Activated naive CD8-positive, alpha-beta T cell treated with anti-CD3 and anti-CD28 coated beads, Interleukin-2, amount 50 U/mL, for 16 hours (primary cell): ENCODE data around the gene SMARCC2.
"Not testable (repeated sequence)": the region's sequence is repeated elsewhere in the genome, so short reads cannot be mapped to it uniquely, and the experiment has no call there.

ENCODE experiments used
- DNase-seq: peaks from one replicate; pipeline ENCODE4 v3.0.0-alpha.2; 2020; ENCODE audit warnings: low read depth, low spot score

SMARCC2 gene

DNA sequence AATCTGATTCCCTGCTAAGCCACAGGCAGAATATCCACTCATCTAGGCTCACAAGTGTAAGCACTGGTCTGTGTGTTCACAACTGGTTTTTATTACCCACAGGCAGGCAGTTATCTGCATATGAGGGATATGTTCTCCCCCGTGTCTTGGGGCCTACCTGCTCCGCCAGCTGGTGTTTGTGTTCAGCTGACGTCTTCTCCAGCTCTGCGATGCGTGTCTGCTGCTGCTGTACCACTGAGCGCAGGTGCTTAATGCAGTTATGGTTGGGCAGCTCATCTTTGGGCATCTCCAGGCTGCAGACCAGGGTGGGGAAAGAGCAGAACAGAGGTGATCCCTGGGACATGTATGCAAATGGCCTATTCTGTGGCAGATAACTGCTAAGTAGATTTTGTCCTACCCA, 18.7 kb upstream of the SMARCC2 start:
- no peak for DNase-seq

DNA sequence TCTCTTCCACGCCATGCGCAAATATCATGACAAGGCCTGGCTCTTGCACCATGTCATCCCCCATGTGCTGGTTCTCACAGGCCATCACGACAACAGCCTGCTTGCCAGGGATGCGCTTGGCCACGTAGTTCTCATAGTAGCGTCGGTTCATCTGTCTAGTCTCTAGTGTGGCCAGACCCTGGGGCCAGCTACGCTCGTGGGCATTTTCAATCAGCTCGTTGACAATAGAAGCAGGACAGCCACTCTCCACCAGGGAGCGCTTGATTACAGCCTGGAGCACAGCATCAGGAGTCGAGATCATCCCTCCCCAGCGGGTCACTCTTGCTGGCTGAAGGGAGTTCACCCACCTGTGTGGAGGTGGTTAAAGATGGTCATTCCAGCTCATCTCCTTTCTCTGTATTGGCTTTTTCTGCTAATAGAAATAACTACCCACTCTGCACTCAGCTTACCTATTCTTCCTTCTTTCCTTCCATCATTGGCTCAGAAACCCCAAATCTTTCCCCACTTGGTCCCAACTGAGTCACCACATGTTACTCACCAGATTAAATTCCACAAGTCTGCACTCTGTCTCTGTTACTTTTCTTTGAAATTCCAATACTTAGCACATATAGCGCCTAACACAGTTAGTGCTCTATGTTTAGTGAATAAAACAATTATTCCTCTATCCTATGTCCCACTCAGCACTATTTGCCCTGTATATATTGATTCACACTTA, 17.3 kb upstream of the SMARCC2 start:
- no peak for DNase-seq

DNA sequence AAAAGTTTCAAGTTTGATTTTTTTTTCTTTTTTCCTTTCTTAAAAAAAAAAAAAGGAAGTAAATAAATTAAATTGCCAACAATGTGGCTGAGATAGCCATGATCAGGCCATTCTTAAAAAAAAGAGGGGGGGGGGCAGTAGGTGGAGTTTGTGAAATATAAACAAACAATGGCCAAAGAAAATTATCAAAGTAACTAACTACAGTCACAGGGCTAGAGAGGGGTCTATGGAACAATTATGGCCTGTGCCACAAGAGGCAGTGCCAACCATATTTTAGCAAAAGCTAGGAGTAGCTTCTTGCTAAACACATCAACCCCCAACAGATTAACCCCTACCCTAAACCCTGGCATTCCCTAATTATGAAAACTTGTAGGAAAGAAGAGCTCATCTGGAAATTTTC, 16.2 kb upstream of the SMARCC2 start:
- DNase-seq, result no peak

DNA sequence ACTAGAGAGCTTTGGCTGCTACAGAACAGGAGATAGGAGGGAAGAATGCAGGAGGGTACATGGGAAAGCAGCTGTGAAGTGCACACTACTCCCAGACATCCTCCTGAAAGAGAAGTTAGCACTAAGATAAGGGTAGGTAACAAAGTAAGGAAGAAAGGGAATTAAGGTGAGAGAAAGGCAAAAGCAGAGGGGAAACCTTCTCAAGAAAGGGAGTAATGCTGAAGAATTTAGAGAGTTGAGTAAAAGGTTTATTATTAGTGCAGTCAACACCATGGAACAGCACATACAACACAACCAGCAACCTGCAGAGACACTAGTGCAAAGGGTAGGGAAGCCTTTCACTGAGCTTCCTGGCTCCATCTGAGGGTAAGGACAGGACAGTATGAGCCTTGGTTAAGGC, 15.0 kb upstream of the SMARCC2 start:
- DNase-seq, result no peak

- no peak for DNase-seq
Observed at GRCh38 chr12:56202838-56203237, 13.6 kb upstream of the SMARCC2 start.

DNA sequence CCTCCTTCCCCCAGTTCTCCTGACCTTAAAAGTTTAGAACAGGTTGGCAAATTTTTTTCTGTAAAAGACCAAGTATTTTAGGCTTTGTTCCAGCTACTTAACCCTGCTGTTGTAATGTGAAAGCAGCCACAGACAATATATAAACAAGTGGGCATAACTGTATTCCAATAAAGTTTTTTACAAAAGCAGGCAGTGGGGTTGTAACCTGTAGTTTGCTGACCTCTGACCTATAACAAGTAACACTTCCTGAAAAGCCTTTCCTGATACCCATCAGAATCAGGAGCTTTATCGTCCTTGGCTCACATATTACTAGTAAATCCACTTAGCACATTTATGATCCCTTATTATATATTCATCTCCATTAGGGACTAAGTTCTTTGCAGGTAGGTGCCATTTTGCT, 13.1 kb upstream of the SMARCC2 start:
- no peak for DNase-seq

- no peak for DNase-seq
Observed at GRCh38 chr12:56198836-56199235, 9.6 kb upstream of the SMARCC2 start.

DNA sequence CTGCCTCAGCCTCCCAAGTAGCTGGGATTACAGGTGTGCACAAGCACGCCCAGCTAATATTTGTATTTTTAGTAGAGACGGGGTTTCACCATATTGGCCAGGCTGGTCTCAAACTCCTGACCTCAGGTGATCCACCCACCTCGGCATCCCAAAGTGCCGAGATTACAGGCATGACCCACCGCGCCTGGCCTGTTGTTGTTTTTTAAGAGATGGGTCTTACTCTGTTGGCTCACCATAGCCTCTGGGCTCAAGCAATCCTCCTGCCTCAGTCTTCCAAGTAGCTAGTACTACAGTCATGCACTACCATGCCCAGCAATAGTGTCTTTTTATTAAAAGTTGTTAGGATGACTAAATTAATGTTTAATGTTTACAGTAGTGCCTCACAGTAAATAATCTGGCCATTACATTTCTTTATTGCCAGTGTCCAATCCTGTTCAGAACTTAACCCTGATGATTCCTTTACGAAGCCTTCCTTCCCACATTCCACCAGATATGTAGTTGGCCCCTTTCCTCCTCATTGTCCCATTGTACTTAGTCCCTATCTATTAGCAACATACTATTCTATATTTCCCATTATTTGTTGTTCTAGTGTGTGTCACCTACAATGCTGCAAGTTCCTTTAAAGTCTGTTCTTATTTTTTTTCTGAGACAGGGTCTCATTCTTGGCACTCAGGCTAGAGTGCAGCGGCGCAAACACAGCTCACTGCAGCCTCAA, 8.8 kb upstream of the SMARCC2 start:
- DNase-seq, result no peak

DNA sequence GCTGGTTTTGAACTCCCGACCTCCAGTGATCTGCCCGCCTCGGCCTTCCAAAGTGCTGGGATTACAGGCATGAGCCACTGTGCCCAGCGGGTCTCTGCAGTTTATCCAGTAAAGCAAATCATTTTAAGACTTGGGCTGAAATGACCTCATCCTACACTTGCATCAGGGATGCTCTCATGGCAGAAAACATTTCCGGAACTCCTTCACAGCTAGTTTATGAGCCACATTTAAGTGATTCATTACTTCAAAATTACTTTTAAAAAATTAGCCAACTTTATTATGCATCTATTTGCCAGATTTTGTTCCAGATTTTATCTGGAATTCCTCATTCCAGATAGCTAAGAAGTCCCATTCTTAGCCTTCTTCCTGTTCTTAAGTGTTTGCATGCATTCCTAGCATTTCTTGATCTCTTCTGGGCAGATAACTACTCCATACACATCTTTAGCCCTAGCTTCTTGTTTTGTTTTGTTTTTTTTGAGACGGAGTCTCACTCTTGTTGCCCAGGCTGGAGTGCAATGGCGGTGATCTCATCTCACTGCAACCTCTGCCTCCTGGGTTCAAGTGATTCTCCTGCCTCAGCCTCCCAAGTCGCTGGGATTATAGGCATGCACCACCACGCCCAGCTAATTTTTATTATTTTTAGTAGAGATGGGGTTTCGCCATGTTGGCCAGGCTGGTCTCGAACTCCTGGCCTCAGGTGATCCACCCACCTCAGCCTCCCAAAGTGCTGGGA, 7.7 kb upstream of the SMARCC2 start:
- DNase-seq, result not testable (repeated sequence)

DNA sequence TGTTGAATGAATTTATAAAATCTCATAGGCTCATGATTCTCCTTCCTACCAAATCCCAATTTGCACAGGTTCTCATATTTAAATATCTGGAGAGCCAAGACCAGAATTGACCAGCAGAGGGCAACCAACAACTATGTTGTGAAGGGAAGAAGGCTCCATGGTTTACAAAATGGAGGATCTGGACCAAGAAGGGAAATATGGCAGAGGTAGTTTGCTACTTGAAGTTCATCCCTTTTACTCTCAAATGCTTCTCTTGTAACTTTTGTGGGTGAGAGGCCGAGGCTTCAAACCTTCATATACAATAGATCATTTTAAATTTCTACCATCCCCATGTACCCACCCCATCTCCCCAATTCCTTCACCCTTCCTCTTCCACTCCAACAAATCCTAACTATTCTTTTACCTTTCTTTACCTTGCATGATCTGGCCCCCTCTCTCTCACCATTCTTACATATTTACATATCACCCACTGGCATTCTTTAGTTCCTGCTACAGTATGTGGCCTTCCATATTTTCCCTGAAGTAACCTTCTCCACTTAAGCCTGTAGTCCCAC, 3.8 kb upstream of the SMARCC2 start:
- peak; percentile 46 for DNase-seq

DNA sequence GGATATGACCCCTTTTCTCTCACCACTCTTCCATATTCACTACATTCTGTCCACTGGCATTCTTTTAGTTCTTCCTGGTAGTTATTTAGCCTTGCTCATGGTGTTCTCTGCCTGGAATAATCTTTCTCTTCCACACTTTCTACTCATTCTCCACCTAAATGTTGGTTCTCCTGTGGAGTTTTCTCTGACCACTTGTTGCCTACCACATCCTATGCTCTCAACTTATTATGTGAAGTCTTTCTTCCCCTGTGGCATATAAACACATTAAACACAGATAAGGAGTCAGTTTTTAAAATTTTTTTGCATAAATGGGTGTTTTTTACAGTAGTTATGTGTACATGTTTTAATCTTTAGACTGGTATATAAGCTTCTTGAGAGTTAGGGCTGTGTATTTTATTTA, 3.3 kb upstream of the SMARCC2 start:
- DNase-seq, result no peak

DNA sequence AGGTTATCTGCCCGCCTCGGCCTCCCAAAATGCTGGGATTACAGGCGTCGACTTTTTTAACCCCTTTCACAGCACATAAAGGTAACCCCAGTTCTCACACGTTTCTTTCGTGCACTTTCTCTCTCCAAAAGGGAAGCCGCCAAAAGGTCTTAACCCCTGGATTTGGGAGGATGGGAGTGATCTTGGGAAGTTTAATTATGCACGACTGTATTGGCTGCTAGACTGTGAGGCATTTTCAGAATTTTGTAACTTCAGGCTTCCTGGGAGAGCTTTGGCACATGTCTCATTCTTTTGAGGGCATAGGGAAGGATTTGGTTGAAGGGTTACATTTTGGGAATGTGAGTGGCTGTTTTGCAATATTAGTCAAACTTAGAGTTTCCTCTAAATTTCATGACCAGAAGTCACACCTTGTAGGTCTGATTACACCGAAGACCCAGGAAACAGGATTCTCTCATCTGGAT, 1.4 kb upstream of the SMARCC2 start:
- DNase-seq, result no peak

- peak; percentile 69 for DNase-seq
Observed at GRCh38 chr12:56189918-56190694, 823 bp upstream of the SMARCC2 start.

- no peak for DNase-seq
Observed at GRCh38 chr12:56188778-56189098, 545 bp downstream of the SMARCC2 start.

- DNase-seq, result no peak
Observed at GRCh38 chr12:56188131-56188777, 1.0 kb downstream of the SMARCC2 start.

DNA sequence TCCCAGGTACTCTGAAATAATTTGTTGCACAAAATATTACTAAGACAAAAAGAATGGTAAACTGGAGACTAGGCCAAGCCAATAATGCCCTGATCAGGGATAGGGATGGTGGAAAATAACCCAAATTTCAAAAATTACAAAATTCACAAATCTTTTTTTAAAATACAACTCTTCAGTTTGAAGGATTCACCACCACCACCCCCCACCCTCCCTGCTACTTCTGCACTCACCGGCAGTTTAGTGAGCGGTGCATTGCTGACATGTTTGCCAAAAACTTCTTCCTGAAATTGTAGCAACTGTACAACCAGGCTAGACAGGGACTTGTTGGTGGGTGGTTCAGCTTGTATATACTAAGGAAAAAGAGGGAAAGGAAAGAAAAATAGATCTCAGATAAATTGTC, 2.3 kb downstream of the SMARCC2 start:
- DNase-seq, result no peak

- no peak for DNase-seq
Observed at GRCh38 chr12:56178347-56178746, 10.9 kb downstream of the SMARCC2 start.

DNA sequence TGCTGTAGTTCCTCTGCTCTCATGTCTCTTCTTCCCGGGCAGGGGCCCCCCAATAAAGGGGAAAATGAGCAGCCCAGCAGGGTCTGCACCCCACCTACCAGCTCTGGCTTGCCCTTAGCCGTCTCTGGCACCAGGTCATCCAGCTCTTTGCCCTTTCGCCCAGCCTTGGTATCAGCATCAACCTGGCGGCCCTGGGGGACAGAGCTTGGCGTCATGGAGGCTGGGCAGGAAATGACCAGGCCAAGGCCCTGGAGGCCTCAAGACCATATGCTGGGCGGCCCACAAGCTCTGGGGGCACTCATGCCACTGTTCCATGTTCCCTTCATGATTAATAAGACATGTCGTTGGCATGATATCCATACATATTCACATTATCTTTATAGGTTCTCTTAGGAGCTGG, 16.4 kb downstream of the SMARCC2 start:
- DNase-seq, result no peak

- no peak for DNase-seq
Observed at GRCh38 chr12:56169229-56169759, 20.0 kb downstream of the SMARCC2 start.

- DNase-seq, result no peak
Observed at GRCh38 chr12:56165369-56165768, 23.9 kb downstream of the SMARCC2 start.

GRCh38 chr12:56164345-56164729, 24.9 kb downstream of the SMARCC2 start:
- DNase-seq, result no peak
